NCI-H2227 (cell line): ENCODE data around the gene DUOXA2.

Experiments
- DNase-seq: peaks from one replicate; lab custom pipeline; 2025; ENCODE audit not compliant: unreplicated experiment; lab: John Stamatoyannopoulos, UW

Gene DUOXA2

GRCh38 chr15:45116482-45117307, 2.6 kb downstream of the DUOXA2 start:
- no peak for DNase-seq

GRCh38 chr15:45117308-45118130, 3.4 kb downstream of the DUOXA2 start:
- DNase-seq = no peak

- peak; percentile 80 for DNase-seq
Observed at GRCh38 chr15:45118131-45118588, 4.0 kb downstream of the DUOXA2 start.

GRCh38 chr15:45118996-45119395, 4.9 kb downstream of the DUOXA2 start:
- no peak for DNase-seq

- DNase-seq = no peak
Observed at GRCh38 chr15:45120081-45120972, 6.2 kb downstream of the DUOXA2 start.

- no peak for DNase-seq
Observed at GRCh38 chr15:45121020-45121419, 6.9 kb downstream of the DUOXA2 start.

- DNase-seq = no peak
Observed at GRCh38 chr15:45121706-45122417, 7.7 kb downstream of the DUOXA2 start.

- DNase-seq = no peak
Observed at GRCh38 chr15:45122719-45123118, 8.6 kb downstream of the DUOXA2 start.

GRCh38 chr15:45123397-45123796, 9.3 kb downstream of the DUOXA2 start:
- DNase-seq = no peak

- DNase-seq = no peak
Observed at GRCh38 chr15:45126535-45127158, 12.5 kb downstream of the DUOXA2 start.

GRCh38 chr15:45128971-45129639, 15.0 kb downstream of the DUOXA2 start:
- peak; percentile 11 for DNase-seq

GRCh38 chr15:45129651-45130129, 15.6 kb downstream of the DUOXA2 start, which contains the start of the genes DUOX1 and DUOXA1:
DUOX1 (plus strand) TSS chr15:45129994; CDS start chr15:45131967, 1,973 bp downstream.
DUOXA1 (minus strand) TSS chr15:45129879; CDS start chr15:45123014, 6,865 bp downstream.
- DNase-seq = peak; percentile 46

GRCh38 chr15:45130291-45131000, 16.3 kb downstream of the DUOXA2 start:
- DNase-seq = no peak

GRCh38 chr15:45131510-45131909, 17.4 kb downstream of the DUOXA2 start:
- no peak for DNase-seq

- no peak for DNase-seq
Observed at GRCh38 chr15:45132844-45133560, 18.9 kb downstream of the DUOXA2 start.

GRCh38 chr15:45133561-45133920, 19.4 kb downstream of the DUOXA2 start:
- no peak for DNase-seq

- DNase-seq = no peak
Observed at GRCh38 chr15:45134046-45134445, 19.9 kb downstream of the DUOXA2 start.
